Natural killer cell (primary cell): ENCODE results near the gene ODAD3. TPM values are rescaled to one million over a fixed set of nuclear protein-coding genes. Genes with fewer than 3 reads are reported as not detected.
A peak's percentile ranks its signal among the peaks of the same experiment; 100 is the strongest.

ENCODE experiments used
- ATAC-seq, 3 donors: fragments of 150-1000 bp in 2 of 3; fragments of 200-7000 bp in 1 of 3; cut with Tn5 transposase; 1 replicate in 1 of 3; 2 replicates in 2 of 3; pipeline ENCODE4 v1.10.0; 2021; ENCODE audit warnings: mild to moderate bottlenecking in 2 of 3, moderate library complexity in 2 of 3
- DNase-seq, 2 donors: peaks; one replicate each; pipeline versions ENCODE4 v3.0.0 to v3.0.0-alpha.2; 2013 to 2021; ENCODE audit warnings: mixed read lengths in 1 of 2
- H3K27ac ChIP-seq: one replicate; pipeline ENCODE4 v1.5.1; 2013; ENCODE audit warnings: mild to moderate bottlenecking, low read length
- H3K27me3 ChIP-seq: one replicate; pipeline ENCODE4 v1.6.1; 2013; ENCODE audit warnings: low read length; ENCODE audit not compliant: control insufficient read depth, insufficient read depth
- H3K36me3 ChIP-seq: one replicate; pipeline ENCODE4 v1.6.1; 2013; ENCODE audit warnings: low read length; ENCODE audit not compliant: control insufficient read depth, insufficient read depth
- H3K4me1 ChIP-seq: one replicate; pipeline ENCODE4 v1.6.1; 2013; ENCODE audit warnings: low read length; ENCODE audit not compliant: control insufficient read depth, insufficient read depth
- H3K4me3 ChIP-seq: one replicate; pipeline ENCODE4 v1.5.1; 2013; ENCODE audit warnings: low read length
- H3K9me3 ChIP-seq: one replicate; pipeline ENCODE4 v1.6.1; 2013; ENCODE audit warnings: low read length; ENCODE audit not compliant: control insufficient read depth, insufficient read depth
- H3K27ac Mint-ChIP-seq, 2 donors: one replicate each; pipeline ENCODE4 v1.8.0; 2022; ENCODE audit warnings: mild to moderate bottlenecking in 2 of 2, mixed read lengths in 2 of 2, moderate library complexity in 1 of 2
- H3K27me3 Mint-ChIP-seq, 2 donors: one replicate each; pipeline ENCODE4 v1.8.0; 2022; ENCODE audit warnings: low read depth in 2 of 2, mixed read lengths in 2 of 2
- H3K36me3 Mint-ChIP-seq: one replicate; pipeline ENCODE4 v1.8.0; 2022; ENCODE audit warnings: mixed read lengths
- H3K4me1 Mint-ChIP-seq, 2 donors: one replicate each; pipeline ENCODE4 v1.8.0; 2022; ENCODE audit warnings: mixed read lengths in 2 of 2
- H3K4me3 Mint-ChIP-seq: one replicate; pipeline ENCODE4 v1.8.0; 2022; ENCODE audit warnings: mild to moderate bottlenecking, moderate library complexity, mixed read lengths
- H3K9me3 Mint-ChIP-seq, 2 donors: one replicate each; pipeline ENCODE4 v1.8.0; 2022; ENCODE audit warnings: mixed read lengths in 2 of 2
- CTCF ChIP-seq: fragments of 200-600 bp; IDR thresholded peaks from one replicate; pipeline ENCODE4 v1.8.0; 2022; ENCODE audit warnings: antibody characterized with exemption
- WGBS: methylation state at CpG from one replicate; pipeline ENCODE4 v1.1.7; 2013; ENCODE audit warnings: missing lambda C conversion rate; ENCODE audit not compliant: insufficient coverage; 5-methylcytosine and 5-hydroxymethylcytosine counted together
- intact Hi-C: fragments of 100-400 bp; cut with micrococcal nuclease; formaldehyde crosslinking; loops from one replicate; pipeline ENCODE4 v1.14.2; 2022
- total RNA-seq, 4 donors: library from RNA; stranded (reverse); fragments of 120-200 nt in 1 of 4; gene quantifications; one replicate each; pipeline versions ENCODE4 v1.2.3 to v1.2.4, GENCODE V29; 2013 to 2022

Gene ODAD3
- total RNA-seq, 3 donors from 2014 or later (not counting 1 experiment from before 2014, with no cell fraction given): not detected

- WGBS: 91% methylated on average over 5 of the region's 5 CpGs
- H3K4me1 ChIP-seq: peaks cover 48% of the 10 kb centered on the region
- ATAC-seq (no peak), DNase-seq (no peak)
- H3K27me3 ChIP-seq: peaks cover 14% of the 10 kb centered on the region
- no peaks in the 10 kb centered on the region for H3K9me3 ChIP-seq
- H3K36me3 ChIP-seq: no peaks in the 10 kb centered on the region
- H3K27ac ChIP-seq: no peak overlapping the region
- Mint-ChIP-seq H3K36me3 (no peaks in the 10 kb centered on the region), H3K4me3 (no peak overlapping the region), H3K27ac (no peak overlapping the region), H3K9me3 (no peaks in the 10 kb centered on the region), H3K27me3 (peaks cover 0 to 22% of the 10 kb centered on the region in 2 donors), H3K4me1 (peaks cover 23 to 31% of the 10 kb centered on the region in 2 donors)
- TF ChIP-seq CTCF: no peak
- intact Hi-C loops: loop anchor here (5.0 kb wide), 1 partner anchor 38 kb away; no protein-coding TSS in a partner anchor
- H3K4me3 ChIP-seq: no peak overlapping the region
These were observed 50.2 kb downstream of the ODAD3 start for GRCh38 chr19:11384778-11385129.

- Histone ChIP-seq H3K27ac (no peak overlapping the region), H3K9me3 (no peaks in the 10 kb centered on the region), H3K4me1 (peaks cover 49% of the 10 kb centered on the region), H3K4me3 (no peak overlapping the region), H3K27me3 (peaks cover 14% of the 10 kb centered on the region), H3K36me3 (no peaks in the 10 kb centered on the region)
- intact Hi-C loops: loop anchor here (5.0 kb wide), 1 partner anchor 39 kb away; no protein-coding TSS in a partner anchor
- 3% methylated on average over 9 of the region's 9 CpGs for WGBS
- peaks cover 23 to 32% of the 10 kb centered on the region in 2 donors for H3K4me1 Mint-ChIP-seq
- no peak overlapping the region for H3K4me3 Mint-ChIP-seq
- ATAC-seq: no peak
- no peak overlapping the region for H3K27ac Mint-ChIP-seq
- no peak for DNase-seq
- H3K9me3 Mint-ChIP-seq: no peaks in the 10 kb centered on the region
- no peaks in the 10 kb centered on the region for H3K36me3 Mint-ChIP-seq
- no peak for TF ChIP-seq CTCF
- H3K27me3 Mint-ChIP-seq: peaks cover 0 to 22% of the 10 kb centered on the region in 2 donors
These were observed 51.2 kb downstream of the ODAD3 start for GRCh38 chr19:11383706-11384048.

GRCh38 chr19:11382898-11383705 lies 51.8 kb downstream of the ODAD3 start:
- DNase-seq: peak; percentile 44 to 63
- H3K27ac ChIP-seq: no peak overlapping the region
- peak overlapping the region; percentile 92 to 97 for H3K27ac Mint-ChIP-seq
- peaks cover 0 to 22% of the 10 kb centered on the region in 2 donors for H3K27me3 Mint-ChIP-seq
- H3K36me3 Mint-ChIP-seq: no peaks in the 10 kb centered on the region
- H3K36me3 ChIP-seq: no peaks in the 10 kb centered on the region
- no peak for ATAC-seq
- H3K4me3 ChIP-seq: peak overlapping the region; percentile 28
- H3K9me3 ChIP-seq: no peaks in the 10 kb centered on the region
- H3K27me3 ChIP-seq: peaks cover 14% of the 10 kb centered on the region
- TF ChIP-seq CTCF: peak; percentile 70
- peaks cover 49% of the 10 kb centered on the region for H3K4me1 ChIP-seq
- intact Hi-C loops: loop anchor here (5.0 kb wide), 1 partner anchor 39 kb away; no protein-coding TSS in a partner anchor
- H3K4me1 Mint-ChIP-seq: peaks cover 23 to 32% of the 10 kb centered on the region in 2 donors
- under 1% methylated on average over 65 of the region's 65 CpGs for WGBS
- no peaks in the 10 kb centered on the region for H3K9me3 Mint-ChIP-seq
- H3K4me3 Mint-ChIP-seq: peak overlapping the region; percentile 72
